WI38 (cell line): ENCODE measurements around the gene TRIM68.

Source experiments
- H3K4me3 ChIP-seq: 2 replicates; pipeline ENCODE4 v1.5.1; 2011; ENCODE audit warnings: low read depth, mild to moderate bottlenecking, control low read depth, low read length
- CTCF ChIP-seq: IDR thresholded peaks from 2 replicates; pipeline ENCODE4 v1.5.1; 2012; ENCODE audit warnings: low read depth, mild to moderate bottlenecking, control low read depth, low read length

TRIM68 gene

GRCh38 chr11:4643076-4643475, 35.0 kb upstream of the TRIM68 start:
- TF ChIP-seq CTCF: no peak
- no peak overlapping the region for H3K4me3 ChIP-seq

GRCh38 chr11:4642043-4642442, 34.0 kb upstream of the TRIM68 start:
- no peak overlapping the region for H3K4me3 ChIP-seq
- TF ChIP-seq CTCF: no peak

GRCh38 chr11:4641501-4641900, 33.5 kb upstream of the TRIM68 start:
- no peak overlapping the region for H3K4me3 ChIP-seq
- TF ChIP-seq CTCF: no peak

GRCh38 chr11:4639931-4640330, 31.9 kb upstream of the TRIM68 start:
- TF ChIP-seq CTCF: no peak
- no peak overlapping the region for H3K4me3 ChIP-seq

GRCh38 chr11:4637662-4638047, 29.6 kb upstream of the TRIM68 start:
- TF ChIP-seq CTCF: no peak

GRCh38 chr11:4636962-4637661, 29.1 kb upstream of the TRIM68 start, which contains the start of gene OR51D1:
Gene OR51D1, plus strand, starts transcription at chr11:4637477. Its CDS starts 2,314 bp downstream, at chr11:4639791.
- peak; percentile 75 for TF ChIP-seq CTCF
- H3K4me3 ChIP-seq: peak within 1 kb of the TSS; percentile 42

More at GRCh38 chr11:4637662-4638047, 29.6 kb upstream of the TRIM68 start:
- no peak overlapping the region for H3K4me3 ChIP-seq

- no peak overlapping the region for H3K4me3 ChIP-seq
- no peak for TF ChIP-seq CTCF
Measured at GRCh38 chr11:4636136-4636535, 28.1 kb upstream of the TRIM68 start.
